HCT116 (cell line): ENCODE measurements around the gene MYCBP2.

ENCODE experiments used
- EZH2 ChIP-seq: fragments of 200-600 bp; sonication (generic); IDR thresholded peaks from 2 replicates; pipeline ENCODE4 v1.6.1; 2017; ENCODE audit warnings: antibody characterized with exemption, mixed run types
- RAD21 ChIP-seq: IDR thresholded peaks from 2 replicates; pipeline ENCODE4 v1.6.1; 2012; ENCODE audit warnings: low read depth, mild to moderate bottlenecking
- REST ChIP-seq: IDR thresholded peaks from 2 replicates; pipeline ENCODE4 v1.6.1; 2012; ENCODE audit warnings: low read depth
- TF ChIP-seq, protein P1 (sequence below), 3 experiments: fragments of 200-600 bp in 1 of 3; sonication (generic) in 1 of 3; IDR thresholded peaks in 2 of 3; conservative IDR thresholded peaks in 1 of 3; 2 replicates each; pipeline ENCODE4 v1.5.1; 2012 to 2017; ENCODE audit warnings: low read depth in 2 of 3, low read length in 2 of 3, antibody characterized with exemption in 1 of 3, borderline replicate concordance in 1 of 3, control low read depth in 1 of 3, mild to moderate bottlenecking in 1 of 3, mixed read lengths in 1 of 3, mixed run types in 1 of 3, moderate library complexity in 1 of 3; ENCODE audit not compliant: insufficient read depth in 1 of 3

DNA sequence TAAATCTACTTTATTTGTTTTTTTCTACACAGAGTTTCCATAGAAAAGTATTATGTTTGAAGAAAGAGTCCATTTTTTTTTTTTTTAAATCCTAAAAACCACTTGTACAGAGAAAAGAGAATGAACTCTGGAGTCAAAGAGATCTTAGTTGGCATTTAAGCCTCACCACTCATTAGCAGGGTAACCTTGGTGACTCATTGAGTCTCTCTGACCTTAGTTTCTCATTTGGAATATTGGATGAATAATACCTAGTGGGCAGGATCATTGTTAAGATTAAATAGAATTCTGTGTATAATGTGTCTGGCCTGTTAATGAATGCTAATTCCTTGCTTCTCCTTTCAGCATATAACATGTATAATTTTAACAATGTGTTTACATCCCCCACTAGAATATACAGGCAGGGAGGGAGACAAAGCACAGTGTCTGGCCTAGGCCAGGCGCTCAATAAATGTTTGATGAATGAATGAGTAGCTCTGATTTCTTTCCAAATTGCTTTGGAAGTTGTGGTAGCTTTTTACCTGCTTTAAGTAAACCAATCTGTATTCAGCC is 48.7 kb upstream of the MYCBP2 start:
- no peak for TF ChIP-seq RAD21
- TF ChIP-seq, protein P1, sequence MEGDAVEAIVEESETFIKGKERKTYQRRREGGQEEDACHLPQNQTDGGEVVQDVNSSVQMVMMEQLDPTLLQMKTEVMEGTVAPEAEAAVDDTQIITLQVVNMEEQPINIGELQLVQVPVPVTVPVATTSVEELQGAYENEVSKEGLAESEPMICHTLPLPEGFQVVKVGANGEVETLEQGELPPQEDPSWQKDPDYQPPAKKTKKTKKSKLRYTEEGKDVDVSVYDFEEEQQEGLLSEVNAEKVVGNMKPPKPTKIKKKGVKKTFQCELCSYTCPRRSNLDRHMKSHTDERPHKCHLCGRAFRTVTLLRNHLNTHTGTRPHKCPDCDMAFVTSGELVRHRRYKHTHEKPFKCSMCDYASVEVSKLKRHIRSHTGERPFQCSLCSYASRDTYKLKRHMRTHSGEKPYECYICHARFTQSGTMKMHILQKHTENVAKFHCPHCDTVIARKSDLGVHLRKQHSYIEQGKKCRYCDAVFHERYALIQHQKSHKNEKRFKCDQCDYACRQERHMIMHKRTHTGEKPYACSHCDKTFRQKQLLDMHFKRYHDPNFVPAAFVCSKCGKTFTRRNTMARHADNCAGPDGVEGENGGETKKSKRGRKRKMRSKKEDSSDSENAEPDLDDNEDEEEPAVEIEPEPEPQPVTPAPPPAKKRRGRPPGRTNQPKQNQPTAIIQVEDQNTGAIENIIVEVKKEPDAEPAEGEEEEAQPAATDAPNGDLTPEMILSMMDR (IDR thresholded peaks at IDR 0.05 in 2 of 3, conservative IDR thresholded peaks at IDR 0.05 in 1 of 3; ENCODE audit: borderline replicate concordance in 1 of 3, insufficient read depth in 1 of 3, low read depth in 2 of 3, low read length in 2 of 3) = no peak
- no peak for TF ChIP-seq EZH2
- TF ChIP-seq REST = no peak
